HG03159 (cell line): ENCODE data around the gene ARHGAP26.

Source experiments
- ATAC-seq: cut with Tn5 transposase; IDR thresholded peaks from one replicate; pipeline ENCODE4 v1.9.1; 2021; ENCODE audit warnings: mild to moderate bottlenecking, moderate library complexity; ENCODE audit not compliant: unreplicated experiment

ARHGAP26 gene

GRCh38 chr5:143152445-143152844 lies 382.3 kb downstream of the ARHGAP26 start:
- no peak for ATAC-seq

GRCh38 chr5:143153332-143154119 lies 383.3 kb downstream of the ARHGAP26 start:
- no peak for ATAC-seq

GRCh38 chr5:143154510-143155370 lies 384.6 kb downstream of the ARHGAP26 start:
- no peak for ATAC-seq

GRCh38 chr5:143155455-143155854 lies 385.3 kb downstream of the ARHGAP26 start:
- ATAC-seq: no peak

DNA sequence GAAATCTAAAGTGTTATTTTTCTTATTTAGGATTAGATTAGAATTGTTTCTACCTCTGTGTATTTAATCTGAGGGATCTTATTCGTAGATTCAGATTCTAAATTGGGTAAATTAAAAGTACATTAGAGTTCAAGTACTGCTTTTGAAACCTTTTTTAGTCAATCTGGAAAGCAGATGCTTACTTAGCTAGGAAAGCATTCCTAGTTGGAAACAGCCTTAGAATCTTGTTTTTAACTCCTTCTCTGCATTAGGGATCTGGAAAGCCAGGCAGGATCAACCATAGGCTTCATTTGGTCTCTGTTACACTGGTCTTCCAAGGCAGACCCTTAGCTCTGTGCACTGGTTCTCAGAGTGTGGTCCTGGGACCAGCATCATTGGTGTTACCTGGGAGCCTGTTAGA lies 385.9 kb downstream of the ARHGAP26 start:
- no peak for ATAC-seq

DNA sequence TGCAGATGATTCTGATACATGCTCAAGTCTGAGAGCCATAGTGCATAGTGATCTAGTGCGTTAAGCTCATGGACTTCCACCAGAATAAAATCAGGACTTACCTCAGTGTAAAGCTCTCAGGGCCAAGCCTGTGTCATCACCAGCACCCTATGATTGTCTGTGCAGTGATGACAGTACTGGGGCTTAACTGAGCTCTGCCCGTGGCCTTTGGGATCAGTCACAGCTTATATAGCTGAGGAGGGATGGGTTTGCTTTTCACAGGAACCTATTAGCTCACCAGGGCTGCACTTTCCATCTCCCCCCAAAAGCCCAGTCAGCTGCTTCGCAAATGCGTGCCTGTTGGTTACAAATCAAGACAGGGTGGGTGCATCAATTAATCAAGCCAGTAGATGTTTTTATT lies 386.4 kb downstream of the ARHGAP26 start:
- ATAC-seq: no peak

DNA sequence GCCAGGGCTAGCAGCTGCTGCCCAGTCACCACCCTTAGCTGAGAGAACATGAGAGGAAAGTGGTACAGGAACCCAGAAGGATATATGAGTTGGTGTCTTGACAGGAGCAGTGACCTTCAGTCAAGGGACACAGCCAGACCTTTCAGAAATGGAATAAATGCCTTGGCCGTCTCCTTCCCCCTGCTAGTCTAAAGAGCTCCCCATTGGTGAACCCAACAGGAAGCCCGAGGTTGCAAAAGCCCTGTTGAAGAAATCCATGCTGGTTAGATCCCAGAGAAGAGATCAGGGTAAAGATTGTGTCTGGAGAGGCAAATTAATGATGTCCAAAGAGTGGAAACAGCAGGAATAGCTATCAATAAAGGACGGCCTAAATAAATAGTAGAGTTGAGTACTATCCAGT lies 388.9 kb downstream of the ARHGAP26 start:
- no peak for ATAC-seq

- no peak for ATAC-seq
These were observed 391.8 kb downstream of the ARHGAP26 start for GRCh38 chr5:143161885-143162540.

GRCh38 chr5:143162810-143163209 lies 392.6 kb downstream of the ARHGAP26 start:
- ATAC-seq: no peak

- no peak for ATAC-seq
These were observed 394.4 kb downstream of the ARHGAP26 start for GRCh38 chr5:143164557-143164956.

DNA sequence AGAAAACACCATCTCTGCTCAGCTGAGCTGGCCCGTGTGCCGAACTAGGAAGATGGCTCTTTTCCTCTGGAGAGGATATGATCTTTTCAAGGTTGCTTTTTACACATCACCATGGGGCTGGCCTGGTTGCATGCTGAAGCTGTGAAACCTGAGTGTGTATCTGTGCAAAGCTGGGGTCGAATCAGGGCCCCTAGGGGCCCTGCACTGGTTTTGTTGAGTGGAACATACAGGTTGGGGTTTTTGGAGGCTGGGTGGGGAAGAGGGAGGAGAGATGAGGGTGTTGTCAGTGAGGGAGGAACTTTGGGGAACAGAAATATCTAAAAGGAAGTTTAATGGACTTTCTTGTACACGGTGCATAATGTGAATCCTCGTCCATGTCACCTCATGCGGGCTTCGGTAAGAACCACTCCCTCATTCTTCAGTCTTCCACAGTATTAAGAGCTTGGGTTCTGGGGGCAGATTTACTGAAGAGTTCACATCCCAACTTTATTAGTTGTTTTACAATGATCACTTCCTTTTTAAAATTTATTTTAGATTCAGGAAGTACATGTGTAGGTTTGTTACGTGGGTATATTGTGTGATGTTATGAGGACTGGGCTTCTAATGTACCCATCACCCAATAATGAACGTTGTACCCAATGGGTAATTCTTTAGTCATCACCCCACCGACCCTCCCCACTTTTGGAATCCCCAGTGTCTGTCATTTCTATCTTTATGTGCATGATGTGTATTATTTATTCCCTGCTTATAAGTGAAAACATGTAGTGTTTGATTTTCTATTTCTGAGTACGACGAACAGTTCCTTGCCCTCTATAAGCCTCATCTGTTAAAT lies 395.1 kb downstream of the ARHGAP26 start:
- no peak for ATAC-seq

DNA sequence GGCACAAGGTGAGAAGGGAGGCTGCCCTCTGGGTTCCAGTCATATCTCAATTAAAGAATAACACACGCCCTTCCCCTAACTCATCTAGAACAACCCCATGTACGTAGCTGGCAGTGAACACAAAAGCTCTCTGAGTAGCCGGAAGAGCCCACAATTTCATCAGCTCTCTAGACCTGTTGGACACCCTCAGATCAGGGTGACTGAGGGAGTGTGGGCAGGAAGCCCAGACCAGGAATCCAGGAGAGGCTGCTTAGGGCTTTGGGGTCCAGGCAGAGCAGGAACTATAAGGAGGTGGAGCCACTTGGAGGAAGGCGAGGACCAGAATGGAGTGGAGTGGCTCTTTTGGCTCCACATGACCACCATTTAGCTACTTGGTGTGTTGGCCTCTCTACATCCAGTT lies 395.9 kb downstream of the ARHGAP26 start:
- ATAC-seq: peak; percentile 13

- ATAC-seq: peak; percentile 57
These were observed 396.7 kb downstream of the ARHGAP26 start for GRCh38 chr5:143166661-143167420.

DNA sequence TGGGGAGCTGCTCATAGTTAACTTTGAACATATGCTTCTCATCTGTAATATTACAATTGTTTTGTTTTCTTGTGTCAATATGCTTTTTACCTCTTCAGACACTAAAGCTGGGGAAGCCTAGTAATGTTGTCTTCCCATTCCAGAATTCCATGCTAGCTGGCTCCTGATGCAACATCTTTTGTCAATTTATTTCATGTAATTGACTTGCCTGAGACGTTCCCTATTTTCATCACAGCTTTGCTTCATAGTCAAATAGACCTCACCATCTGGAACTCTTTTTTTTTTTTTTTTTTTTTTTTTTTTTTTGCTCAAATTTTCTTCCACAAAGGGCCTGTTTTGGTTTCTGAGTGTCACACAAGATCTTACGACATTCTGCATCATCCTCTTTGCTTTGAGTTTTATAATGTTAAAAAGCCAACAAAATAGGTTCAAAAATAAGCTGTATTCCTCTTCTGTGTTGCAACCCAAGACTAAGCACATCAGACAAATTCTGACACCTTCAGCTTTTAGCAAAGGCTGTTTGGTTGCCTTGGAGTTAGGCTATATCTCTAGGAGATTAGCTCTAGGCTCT lies 398.1 kb downstream of the ARHGAP26 start:
- no peak for ATAC-seq

DNA sequence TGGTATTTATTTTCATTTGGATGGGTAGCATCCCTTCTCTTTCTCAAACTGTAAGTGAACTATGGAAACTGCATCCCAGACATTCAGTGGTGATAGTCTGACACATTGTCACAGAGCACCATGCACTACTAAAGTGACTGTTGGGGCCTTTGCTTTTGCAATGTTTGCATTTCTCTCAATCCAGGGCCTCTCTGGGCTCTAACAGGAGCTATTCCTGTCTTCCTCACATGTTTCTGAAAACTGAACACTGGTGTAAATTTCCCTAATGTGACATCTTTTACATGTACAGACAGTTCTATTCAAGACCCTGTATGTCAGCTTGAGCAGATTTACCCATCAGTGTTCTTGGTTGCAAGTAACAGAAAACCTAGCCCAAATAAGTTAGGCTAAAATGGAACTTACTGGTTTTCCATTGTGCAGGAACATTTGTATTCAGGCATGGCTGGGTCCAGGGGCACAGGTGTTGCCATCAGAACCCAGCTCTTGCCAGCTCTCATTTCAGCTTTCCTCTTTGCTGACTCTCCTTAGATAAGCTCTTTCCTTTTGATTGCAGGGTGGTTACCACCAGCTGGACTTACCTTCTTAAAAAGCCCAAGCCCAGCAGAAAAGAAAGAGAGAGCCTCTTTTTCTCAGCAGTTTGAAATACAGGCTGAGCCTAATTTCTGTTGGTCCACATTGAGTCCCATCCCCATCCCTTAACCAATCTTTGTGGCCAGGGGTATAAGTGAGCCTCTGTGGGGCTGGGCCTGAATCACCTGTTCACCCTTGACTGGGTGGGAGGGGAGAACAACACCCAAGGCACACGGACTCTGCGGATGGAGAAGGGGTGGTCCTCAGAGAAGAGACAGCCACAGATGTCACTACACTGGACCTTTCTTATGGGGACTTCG lies 399.0 kb downstream of the ARHGAP26 start:
- ATAC-seq: no peak

- ATAC-seq: no peak
These were observed 399.9 kb downstream of the ARHGAP26 start for GRCh38 chr5:143170104-143170503.

GRCh38 chr5:143170977-143171376 lies 400.8 kb downstream of the ARHGAP26 start:
- ATAC-seq: no peak

- ATAC-seq: no peak
These were observed 402.6 kb downstream of the ARHGAP26 start for GRCh38 chr5:143172739-143173138.
